Colon (tissue), 2 donors: ENCODE results near the gene DCST2.

Experiments used
- FAIRE-seq: peaks from 2 replicates; lab custom pipeline; 2012; peaks lifted over from hg19 to GRCh38; lab: Jason Lieb, UNC
- donor health status: control.
- donor health status: control.

DCST2 gene

GRCh38 chr1:155033524-155033923 lies at the start of gene DCST2, which contains the start of gene DCST1:
Gene DCST2, minus strand, starts transcription at chr1:155033781. Its CDS starts 80 bp downstream, at chr1:155033701.
Gene DCST1, plus strand, starts transcription at chr1:155033824. Its CDS starts 213 bp downstream, at chr1:155034037.
- no peak for FAIRE-seq

DNA sequence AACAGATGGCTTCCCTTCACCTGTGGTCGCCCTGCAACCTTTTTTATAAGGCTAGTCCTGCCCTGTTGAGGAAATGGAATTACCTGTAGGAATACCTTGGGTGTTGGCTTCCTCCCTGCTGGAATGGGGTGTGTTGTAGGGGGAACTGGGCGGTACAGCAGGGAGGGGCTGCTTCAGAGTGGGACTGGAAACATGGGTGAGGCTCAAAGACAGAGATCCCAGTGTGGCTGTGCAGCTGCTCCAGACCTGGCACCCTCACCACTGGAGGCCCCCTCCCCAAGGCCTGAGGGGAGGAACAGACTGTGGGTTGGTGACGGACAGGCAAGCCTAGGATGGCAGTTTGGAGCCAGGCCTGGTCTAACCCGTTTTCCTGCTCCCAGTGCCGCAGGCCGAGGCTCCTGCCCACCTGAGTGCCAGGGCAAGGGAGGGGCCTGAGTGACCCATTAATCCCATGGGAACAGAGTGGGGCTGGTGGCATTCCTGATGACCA lies 49.5 kb upstream of the DCST2 start:
- FAIRE-seq = no peak

DNA sequence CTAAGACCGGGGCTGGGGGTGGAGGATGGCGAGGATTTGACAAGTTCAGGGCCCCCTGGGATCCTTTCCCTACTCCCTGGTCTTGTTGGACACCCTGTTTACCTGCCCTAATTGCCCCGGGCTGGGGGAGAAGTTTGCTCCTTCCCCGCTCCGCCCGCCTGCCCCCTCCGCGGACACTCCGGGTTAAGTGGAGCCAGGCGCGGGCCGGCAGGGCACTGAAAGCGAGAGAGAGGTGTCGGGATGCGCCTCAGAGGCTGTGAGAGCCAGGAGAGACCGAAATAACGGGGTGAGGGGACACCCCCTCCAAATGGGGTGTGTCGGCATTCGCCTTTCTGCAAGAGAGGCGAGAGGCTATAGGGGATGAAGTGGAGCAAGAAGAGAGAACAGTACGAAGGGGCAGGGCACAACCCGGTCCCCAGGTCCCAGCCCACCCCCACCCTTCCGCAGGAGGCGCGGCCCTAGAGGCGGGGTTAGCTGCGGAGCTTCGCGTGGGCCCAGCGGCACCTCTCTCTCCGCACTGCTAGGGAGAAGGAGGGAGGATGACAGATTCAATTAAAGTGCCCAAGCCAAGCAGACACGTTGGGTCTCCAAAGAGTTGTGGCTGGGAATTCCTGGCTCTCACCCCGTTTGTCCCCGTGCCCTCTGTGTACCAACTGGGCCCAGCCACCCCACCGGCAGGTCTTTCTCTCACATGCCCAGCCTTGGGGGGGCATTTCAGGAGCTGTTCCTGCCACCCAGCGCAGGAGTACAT lies 48.9 kb upstream of the DCST2 start:
- no peak for FAIRE-seq

GRCh38 chr1:155081472-155082300 lies 48.1 kb upstream of the DCST2 start:
- no peak for FAIRE-seq

GRCh38 chr1:155080312-155081228 lies 47.0 kb upstream of the DCST2 start:
- FAIRE-seq = no peak

- no peak for FAIRE-seq
Observed at GRCh38 chr1:155079487-155080311, 46.1 kb upstream of the DCST2 start.

GRCh38 chr1:155079210-155079486 lies 45.6 kb upstream of the DCST2 start:
- no peak for FAIRE-seq

DNA sequence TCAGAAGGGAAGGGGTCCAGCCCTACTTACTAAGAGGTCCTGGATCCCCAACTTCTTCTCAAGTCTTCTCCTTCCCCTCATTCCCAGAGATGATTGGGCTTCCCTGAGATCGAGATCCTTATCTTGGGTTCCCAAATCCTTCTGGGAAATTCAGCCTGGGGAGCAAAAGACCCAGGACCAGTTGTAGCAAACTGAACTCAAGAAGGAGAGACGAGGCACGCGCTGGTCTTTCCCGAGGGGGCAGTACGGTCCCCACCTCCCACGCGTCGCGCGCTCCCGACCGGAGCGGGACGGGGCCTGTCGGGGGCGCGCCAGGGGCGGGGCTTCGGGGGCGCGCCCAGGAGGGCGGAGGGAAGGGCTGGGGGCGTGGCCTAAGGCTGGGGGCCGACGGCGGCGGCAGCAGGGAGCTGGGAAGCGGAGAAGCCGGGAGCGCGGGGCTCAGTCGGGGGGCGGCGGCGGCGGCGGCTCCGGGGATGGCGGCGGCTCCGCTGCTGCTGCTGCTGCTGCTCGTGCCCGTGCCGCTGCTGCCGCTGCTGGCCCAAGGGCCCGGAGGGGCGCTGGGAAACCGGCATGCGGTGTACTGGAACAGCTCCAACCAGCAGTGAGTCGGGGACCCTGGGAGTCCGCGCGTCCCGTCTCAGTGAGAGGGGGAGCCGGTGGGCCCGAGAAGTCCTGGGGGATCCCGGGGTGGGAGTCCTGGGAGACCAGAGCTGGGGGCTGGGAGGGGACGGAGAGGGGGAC lies 45.1 kb upstream of the DCST2 start, which contains the start of gene EFNA3:
Gene EFNA3, plus strand, starts transcription at position 369 of the 741 bp plus-strand sequence. Its CDS starts 105 bp downstream, at position 474.
- no peak for FAIRE-seq

GRCh38 chr1:155077758-155078445 lies 44.3 kb upstream of the DCST2 start:
- FAIRE-seq = no peak

DNA sequence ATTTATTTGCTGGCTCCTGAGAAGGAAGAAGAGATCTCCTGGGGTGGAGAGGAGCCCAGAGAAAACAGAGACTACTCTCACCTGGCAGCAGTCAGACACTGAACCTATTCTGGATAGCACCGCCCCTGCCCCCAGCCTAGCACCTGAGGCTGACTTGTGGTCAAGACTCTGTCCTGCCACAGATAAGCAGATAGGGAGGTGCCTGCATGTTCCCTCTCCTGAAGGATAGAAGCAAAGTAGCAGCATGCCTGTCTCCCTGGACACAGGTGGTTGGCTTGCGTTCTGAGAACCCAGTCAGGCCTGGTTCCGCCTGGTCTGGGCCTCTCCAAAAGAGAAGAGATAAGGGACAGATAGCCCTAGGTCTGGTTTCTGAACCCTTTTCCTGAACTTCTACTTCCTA lies 43.8 kb upstream of the DCST2 start:
- FAIRE-seq = no peak

GRCh38 chr1:155076371-155076770 lies 42.8 kb upstream of the DCST2 start:
- no peak for FAIRE-seq

- no peak for FAIRE-seq
Observed at GRCh38 chr1:155075535-155075934, 42.0 kb upstream of the DCST2 start.

GRCh38 chr1:155073377-155074242 lies 40.0 kb upstream of the DCST2 start:
- no peak for FAIRE-seq

GRCh38 chr1:155072531-155073289 lies 39.1 kb upstream of the DCST2 start:
- FAIRE-seq = no peak

DNA sequence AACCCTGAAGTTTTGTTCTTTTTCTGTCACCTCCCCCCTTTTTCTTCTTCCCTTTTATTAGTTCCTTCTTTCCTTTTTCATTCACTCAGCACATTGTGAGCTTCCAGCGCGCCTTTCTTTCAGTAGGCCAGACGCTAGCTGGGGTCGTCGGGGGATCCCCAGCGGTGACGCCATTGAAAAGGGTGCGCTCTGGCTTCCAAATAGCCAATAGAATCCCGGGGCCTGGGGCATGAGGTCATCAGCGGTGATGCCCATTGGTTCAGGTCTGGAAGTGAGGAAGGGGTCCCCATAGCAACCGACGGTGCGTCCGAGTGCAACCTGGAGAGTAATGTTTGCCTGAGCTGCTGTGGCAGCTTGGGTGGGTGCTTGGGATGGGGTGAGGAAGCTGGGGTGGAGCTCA lies 38.1 kb upstream of the DCST2 start:
- FAIRE-seq = no peak

DNA sequence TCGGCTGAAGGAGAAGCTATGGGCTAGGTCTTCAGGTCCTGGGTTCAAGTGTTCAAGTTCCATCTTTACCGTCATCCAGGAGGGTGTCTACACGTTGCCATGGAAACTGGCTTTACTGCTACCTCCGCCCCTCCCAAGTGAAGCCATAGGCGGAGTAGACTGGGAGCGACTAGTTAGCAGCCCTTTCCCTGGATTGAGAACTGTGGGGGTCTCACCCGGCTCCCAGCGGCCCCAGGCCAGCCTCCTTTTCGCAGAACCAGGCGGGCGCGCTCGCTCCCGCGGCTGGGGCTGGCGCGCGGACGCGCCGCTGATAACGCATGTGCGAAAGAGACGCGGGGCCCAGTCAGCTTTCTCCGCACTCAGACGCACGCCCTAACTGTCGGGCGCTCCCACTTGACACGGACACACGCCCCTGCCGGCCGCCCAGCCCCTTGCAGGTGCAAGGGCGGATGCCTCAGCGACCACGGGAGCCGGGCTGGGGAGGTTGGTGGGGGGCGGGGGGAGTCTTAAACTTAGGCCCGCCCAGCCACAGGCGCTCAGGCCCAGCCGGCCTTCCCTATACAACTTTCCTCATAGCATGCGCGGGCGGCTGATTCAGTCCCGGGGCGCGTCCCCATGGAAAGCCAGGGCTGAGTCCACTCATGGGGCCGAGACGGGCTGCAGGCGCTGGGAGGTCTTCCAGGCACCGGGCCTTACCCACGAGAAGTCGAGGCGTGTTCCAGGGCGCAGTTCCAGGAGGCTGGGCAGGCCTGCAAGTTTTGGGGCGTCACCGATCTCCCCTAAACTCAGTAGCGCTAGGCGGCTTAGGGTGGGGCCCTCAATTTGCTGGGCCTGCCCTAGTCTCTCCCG lies 37.4 kb upstream of the DCST2 start:
- no peak for FAIRE-seq

GRCh38 chr1:155070158-155070621 lies 36.6 kb upstream of the DCST2 start:
- no peak for FAIRE-seq
